Epithelial cell of prostate (primary cell): ENCODE measurements around the gene RASL10B.
"Not testable (repeated sequence)": the region's sequence is repeated elsewhere in the genome, so short reads cannot be mapped to it uniquely, and the experiment has no call there.

Experiments used
- DNase-seq: peaks from one replicate; pipeline ENCODE4 v3.0.0-alpha.2; 2011; ENCODE audit warnings: low read depth, low spot score
- H3K27ac ChIP-seq: fragments of 450-650 bp; 2 replicates; pipeline ENCODE4 v1.5.1; 2017; ENCODE audit warnings: mild to moderate bottlenecking

Gene RASL10B

DNA sequence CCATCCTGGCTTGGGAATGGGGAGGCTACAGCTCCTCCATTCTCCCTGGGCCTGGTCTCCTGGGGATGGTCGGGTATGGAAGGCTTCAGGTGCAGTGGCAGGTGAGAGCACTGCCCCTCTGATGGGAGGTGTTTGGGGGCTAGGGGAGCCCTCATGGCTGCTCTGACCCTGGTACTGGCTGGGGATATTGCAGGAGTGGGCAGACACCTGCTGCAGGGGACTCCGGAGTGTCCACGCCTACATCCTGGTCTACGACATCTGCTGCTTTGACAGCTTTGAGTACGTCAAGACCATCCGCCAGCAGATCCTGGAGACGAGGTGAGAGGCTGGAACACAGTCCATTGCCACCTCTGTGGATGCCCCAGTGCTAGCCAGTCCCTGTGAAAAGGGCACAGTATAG is 8.8 kb downstream of the RASL10B start:
- no peak for DNase-seq
- H3K27ac ChIP-seq, result no peak overlapping the region

DNA sequence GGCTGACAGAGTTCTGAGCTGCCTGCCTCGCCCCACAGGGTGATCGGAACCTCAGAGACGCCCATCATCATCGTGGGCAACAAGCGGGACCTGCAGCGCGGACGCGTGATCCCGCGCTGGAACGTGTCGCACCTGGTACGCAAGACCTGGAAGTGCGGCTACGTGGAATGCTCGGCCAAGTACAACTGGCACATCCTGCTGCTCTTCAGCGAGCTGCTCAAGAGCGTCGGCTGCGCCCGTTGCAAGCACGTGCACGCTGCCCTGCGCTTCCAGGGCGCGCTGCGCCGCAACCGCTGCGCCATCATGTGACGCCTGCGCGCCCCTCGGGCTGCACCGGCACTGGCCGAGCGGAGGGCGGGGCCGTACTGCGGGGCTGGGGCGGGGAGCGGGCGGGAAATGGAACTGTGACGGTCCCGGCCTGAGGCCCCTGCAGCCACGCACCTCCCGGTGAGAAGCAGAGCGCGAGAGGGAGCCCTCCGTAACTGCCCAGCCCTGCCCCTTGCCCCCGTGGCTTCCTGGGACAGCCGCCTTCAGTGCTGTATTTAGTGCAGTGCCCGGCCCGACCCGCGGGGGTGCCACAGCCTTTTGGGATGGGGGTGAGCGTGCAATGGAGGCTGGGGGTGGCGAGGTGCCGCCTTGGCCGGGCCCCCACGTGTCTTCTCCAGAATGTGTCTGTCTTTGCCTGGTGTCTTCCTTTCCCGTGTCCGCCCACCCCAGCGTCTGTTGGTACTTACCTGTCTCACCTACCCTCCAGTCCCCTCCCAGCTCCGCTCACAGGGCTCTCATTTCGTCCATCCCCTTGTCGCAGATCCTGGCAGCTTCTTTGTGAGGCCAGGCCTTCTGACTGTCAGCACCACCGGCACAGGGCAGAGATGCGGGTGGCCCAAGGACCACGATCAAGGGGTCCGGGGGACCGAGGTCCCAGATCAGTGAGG is 9.8 kb downstream of the RASL10B start:
- no peak for DNase-seq
- H3K27ac ChIP-seq, result no peak overlapping the region

DNA sequence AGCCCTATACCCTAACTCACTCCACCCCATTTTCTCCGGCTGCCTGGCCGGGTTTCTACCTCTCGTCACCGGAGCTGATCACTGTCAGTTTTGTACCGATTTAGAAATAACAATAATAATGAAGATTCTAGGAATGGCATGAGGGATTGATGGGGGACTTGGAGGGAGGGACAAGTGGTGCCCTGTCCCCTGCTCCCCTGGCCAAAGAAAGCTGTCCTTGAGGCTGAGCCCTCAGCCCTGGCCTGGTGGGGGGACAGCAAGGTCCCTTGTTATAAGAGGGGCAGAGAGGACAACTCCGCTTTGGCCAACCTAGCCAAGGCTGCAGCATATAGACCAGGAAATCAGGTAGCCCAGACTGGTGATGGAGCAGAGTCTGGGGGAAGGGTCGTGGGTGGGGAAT is 11.1 kb downstream of the RASL10B start:
- H3K27ac ChIP-seq, result no peak overlapping the region
- no peak for DNase-seq

DNA sequence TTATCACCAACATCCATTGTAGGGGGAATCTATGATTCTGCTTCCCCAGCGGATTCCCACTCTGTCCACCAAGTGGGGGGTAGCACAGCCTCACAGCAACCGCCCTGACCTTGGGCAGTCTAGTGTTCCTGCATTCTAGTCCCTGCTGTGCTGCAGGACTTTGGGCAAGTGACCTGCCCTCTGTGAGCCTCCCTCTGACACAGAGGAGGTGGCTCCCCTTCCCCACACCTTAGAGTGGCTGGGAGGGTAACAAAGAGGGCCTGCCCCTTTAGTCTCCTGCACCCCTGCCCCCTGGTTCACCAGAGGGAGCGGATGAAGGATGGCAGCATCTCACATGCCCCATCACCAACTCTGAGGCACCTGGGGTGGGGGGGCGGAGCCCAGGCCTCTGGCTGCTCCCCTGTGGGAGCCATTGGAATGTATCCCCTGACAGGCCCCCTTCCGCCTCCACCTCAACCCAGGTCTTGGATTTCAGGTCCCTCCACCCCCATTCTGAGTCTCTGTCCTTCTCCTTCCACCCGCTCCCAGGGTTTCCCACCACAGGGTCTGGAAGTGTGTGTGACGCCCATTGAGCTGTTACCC is 11.5 kb downstream of the RASL10B start:
- H3K27ac ChIP-seq, result no peak overlapping the region
- no peak for DNase-seq

DNA sequence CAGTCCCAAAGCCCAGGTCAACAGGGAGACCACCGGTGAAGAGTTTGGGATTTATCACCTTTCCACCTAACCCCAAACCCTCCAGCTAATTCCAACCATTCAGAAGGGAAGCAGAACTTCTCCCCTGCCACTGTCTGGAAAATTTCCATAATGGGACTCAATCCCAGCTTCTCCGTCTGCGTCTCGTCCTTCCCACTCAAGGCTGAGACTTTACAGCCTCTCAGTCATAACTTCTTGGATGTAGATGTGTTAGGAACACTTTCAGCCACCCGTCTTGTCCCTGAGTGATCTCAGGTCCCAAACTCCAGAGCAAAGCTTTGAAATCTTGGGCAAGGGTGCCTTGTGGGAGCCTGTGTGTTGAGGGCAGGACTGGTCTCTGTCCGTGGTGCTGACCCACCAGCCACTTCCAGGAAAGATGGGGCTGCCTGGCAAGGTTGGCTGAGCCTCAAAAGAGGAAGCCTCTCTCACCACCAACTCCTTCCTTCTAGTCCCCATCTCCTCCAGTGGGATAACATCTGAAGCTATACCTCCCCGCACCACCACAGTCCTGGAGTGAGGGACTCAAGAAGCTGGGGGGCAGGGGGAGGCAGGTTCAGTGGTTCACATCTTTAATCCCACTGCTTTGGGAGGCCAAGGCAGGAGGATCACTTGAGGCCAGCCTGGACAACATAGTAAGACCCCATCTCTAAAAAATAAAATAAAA is 12.3 kb downstream of the RASL10B start:
- no peak overlapping the region for H3K27ac ChIP-seq
- no peak for DNase-seq

DNA sequence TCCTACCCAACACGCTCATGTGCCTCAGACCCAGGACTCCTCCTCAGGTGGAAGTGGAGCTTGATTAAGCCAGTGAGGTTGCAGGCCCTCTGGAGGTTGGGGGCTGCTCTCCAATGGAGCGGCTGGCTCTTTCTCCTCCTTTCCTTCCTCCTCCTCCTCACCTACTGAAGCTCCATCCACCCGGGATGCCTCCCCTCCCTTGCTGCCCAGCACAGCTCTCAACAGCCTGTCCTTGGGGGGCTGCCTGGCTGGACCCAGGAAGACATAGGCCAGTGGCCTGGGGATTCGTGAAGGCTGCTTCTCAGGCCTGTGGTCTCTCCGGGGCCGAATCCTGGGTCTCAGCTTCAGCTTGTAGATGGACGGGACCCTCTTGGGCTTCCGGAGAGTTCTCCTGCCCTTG is 13.4 kb downstream of the RASL10B start:
- no peak overlapping the region for H3K27ac ChIP-seq
- no peak for DNase-seq

DNA sequence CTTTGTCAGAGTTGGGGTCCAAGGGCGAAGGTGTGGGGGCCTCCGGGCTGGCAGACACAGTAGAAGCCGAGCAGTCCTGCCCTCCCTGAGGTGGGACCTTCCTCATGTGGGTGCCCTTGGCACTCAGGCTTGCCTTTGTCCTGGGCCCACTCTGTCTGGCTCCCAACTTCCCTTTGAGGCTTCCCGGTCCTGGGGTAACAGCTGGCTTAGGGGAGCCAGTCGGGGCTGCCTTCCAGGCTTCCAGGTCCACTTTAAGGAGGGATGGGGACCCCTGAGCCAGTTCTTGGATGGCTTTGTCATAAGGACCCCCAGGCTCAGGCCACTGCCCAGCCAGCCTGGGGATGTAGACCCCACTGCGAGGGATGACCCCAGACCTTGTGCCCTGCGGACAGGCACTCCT is 13.8 kb downstream of the RASL10B start:
- H3K27ac ChIP-seq, result no peak overlapping the region
- no peak for DNase-seq

DNA sequence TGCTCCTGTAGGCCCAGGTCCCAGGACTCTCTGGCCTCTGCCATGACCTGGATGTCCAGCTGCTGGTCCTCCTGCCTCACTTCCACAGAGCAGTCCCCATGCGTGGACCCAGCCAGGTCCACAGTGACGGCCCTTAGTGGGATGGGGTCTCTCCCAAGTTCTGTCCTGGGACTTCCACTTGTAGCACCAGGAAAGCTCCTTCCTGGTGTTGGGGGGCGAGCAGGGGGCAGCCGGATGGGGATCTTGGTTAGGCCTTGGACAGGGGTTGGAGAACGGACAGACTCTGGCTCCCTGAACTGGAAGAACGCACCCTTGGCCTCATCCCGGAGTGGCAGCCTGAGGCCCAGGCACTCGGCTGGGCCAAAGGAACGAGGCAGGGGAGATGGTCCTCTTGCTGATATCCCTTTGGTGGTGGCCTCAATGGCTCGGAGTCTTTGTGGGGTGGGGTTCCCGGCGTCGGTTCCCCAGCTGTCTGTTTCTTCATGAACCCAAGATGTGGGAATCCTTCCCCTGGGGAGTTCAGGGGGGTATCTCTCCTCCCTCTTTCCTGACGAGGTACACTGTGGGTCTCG is 14.4 kb downstream of the RASL10B start:
- H3K27ac ChIP-seq, result no peak overlapping the region
- DNase-seq, result no peak

DNA sequence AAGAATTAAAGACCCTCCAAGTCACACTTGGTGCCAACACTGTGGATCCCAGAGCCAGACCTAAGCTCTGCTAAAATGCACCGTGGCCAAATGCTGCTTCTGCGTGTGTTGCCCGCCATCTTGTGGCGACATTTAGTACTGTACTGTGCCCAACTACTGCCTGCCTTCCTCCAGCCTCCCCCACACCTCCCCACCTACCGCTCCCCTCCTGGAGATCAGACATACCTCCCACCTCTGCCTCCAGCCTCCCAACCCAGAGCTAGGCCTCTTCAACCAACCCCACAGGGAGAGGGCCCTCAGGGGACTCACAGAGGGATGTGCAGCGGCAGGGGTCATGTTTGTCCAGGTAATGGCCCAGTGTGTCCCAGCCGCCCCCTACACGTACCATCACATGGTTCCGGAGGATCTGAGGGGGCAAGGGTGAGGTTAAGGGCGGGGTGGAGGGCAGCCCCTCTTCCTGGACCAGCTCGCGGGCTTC is 16.1 kb downstream of the RASL10B start:
- DNase-seq, result no peak
- no peak overlapping the region for H3K27ac ChIP-seq

DNA sequence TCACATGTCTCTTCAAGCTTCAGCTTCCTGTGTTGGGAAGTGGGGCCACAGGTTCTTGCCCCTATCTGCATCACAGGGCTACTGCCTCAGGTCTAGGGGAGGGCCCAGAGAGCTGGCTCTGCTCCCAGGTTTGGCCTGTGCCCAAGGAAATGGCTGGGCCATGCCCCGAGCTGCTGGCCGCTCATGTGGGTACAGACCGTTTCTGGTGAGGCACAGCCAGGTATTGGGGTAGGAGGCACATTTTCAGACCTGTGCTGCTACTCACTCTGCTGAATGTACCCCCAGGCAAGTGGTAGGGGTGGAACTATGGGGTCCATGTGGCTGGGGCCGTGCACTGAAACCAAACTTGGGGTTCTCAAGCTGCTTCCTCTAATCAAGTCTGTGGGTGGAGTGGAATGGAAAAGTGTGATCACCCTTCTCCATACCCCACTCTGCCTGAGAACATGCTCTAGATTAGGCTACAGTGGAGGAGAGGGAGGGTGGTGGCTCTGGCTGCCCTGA is 17.0 kb downstream of the RASL10B start:
- no peak overlapping the region for H3K27ac ChIP-seq
- no peak for DNase-seq

DNA sequence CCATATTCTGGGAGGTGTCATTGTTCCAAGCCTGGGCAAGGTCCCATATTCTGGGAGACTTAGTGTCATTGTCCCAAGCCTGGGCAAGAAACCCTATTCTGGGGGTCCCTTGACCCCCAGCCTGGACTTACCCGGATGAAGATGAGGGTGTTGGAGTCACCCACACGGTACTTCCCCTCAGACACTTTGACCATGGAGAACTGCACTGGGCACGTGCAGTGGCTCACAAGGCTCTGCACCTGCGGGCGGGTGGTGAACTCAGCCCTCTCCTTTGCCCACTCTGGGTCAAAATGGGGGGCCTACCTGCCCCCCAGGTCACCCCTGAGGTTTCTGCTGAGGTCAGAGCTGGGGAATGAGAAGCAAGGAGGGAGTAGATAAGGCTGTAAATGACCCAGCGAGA is 17.5 kb downstream of the RASL10B start:
- no peak for DNase-seq
- H3K27ac ChIP-seq, result no peak overlapping the region

DNA sequence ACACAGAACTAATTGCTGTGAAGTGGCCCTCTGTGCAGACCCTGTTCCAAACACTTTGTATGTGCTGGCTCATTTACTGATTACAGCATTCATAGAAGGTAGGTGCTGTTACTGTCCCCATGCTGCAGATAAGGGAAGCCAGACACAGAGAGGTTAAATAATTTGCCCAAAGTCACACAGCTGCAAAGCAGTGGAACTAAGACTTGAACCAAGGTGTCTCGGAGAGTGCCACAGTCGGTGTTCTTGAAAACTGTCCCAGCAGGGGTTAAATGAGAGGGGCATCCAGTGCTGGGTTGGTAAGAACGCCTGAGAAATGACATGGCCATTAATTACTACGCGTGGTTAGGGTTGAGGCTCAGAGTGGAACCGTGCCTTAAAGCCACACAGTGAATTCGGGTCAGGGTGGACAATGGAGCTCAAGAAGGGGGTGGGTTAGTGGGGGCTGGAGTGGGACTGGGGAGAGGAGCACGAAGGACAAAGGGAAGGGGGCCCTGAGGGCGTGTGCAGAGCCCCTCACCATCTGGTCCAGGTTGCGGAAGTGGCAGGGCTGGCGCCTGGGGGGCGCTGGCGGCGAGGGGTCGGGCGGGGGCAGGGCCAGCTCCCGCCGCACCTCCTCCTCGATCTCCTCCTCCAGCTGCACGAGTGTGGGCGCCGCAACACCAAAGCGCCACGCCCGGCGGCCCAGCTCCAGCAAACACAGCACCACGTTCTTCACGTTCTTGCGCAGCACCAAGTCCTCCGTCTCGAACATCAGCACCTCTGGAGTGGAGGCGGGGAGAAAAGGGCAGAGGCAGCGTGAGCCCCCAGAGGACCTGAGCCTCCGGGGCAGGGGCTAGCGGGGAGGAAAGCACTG is 18.3 kb downstream of the RASL10B start:
- H3K27ac ChIP-seq, result no peak overlapping the region
- DNase-seq, result no peak

DNA sequence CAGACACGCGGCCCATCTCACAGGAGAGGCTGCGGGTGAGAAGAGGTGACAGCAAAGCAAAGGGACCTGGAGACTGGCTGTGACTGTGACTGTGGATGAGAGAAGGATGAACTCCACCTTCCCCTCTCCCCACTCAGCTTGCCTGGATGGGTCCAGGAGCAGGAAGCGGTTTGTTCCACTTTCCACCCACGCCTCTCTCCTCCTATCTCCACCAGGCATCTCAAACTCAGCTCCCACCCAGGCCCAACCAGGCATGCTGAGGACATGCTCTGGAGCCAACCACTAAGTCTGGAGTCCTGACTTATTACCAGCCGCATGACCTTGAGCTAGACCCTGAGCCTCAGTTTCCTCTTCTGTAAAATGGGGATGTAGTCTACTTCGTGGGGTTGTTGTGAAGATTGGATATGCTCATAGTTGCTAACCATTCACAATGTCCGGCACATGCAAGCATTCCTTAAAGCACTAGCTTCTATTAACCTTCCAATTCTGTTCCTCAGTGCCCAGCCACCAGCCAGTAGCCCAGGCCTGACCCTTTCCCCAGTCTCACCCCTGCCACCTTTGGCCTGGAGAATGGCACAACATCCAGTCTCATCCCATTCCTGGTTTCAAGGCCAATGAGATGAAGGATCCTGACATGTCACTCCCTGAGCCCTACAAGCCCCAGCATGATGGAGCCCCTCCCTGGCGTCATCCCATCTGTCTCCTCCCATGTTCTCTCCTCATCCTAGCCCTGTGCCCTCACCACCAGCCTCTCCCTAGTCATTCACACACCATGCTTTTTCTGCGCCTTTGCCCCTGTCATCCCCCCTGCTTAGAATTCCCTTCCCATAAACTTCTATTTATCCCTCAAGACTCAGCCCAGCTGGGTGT is 19.3 kb downstream of the RASL10B start:
- no peak for DNase-seq
- no peak overlapping the region for H3K27ac ChIP-seq

DNA sequence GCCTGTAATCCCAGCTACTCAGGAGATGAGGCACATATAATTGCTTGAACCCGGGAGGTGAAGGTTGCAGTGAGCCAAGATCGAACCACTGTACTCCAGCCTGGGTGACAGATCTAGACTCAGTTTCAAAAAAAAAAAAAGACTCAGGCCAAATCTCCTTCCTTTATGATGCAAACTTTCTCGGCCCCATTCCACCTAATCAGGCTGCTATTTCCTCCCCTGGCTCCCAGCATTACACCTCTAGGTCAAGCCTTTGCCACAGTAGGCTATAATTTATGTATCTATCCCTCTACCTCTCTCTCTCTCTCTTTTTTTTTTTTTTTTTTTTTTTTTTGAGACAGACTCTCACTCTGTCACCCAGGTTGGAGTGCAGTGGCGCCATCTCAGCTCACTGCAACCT is 20.1 kb downstream of the RASL10B start:
- H3K27ac ChIP-seq, DNase-seq: not testable (repeated sequence)

DNA sequence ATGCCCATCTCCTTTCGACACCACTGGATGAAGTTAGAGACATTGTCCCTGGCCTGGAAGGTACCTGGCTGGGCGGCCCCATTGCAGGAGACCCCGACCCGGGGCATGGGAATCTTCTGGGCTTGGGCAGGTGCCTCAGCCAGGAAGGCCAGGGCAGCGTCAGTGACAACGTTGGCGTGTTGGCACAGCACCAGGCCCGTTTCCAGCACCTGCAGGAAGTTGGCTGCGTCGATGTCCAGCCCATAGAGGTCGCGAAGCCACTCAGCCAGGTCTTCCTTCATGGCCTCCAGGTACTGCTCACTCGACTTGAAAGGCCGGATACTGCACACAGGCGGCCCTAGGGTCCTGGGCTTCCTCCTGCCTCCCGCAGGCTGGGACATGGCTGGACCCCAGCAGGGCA is 21.0 kb downstream of the RASL10B start:
- no peak overlapping the region for H3K27ac ChIP-seq
- DNase-seq, result no peak

DNA sequence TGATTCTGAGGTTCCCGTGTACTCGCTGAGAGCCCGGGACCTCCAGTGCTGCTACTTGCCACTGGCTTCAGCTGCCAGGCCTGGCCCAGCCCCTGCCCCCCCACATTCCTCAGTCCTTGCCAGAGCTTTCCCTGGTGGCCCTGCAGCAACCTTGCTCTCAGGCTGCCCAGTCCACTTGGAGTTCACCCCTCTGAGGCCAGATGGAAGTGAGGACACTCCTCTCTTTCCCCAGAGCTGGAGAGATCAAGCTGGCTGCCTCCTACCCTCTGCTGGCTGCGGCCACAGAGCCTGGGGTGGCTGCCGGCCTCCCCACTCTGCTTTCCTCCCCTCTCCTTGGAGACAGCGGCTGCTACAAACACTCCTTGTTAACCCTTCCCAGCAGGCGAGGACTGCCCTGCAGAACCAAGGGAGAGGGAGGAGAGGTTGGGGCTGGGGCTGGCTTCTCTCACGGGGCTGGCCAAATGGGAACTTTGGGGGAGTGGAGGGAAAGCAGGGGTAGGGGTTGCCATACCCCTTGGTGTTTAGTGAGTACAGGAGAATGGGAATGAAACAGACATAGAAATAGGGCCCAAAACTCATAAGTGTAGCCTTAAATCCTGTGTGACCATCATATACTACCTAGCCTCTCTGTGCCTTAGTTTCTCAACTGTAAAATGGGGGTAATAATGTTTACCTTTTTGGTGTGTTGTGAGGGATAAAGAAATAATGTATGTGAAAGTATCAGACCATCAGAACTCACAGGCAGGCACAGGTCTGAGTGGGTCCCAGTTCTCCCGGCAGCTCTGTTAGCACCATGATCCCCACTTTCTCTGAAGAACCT is 21.7 kb downstream of the RASL10B start, which contains the start of gene GAS2L2:
GAS2L2 (minus strand) TSS at position 295 of the 820 bp plus-strand sequence. CDS start 389 bp downstream, outside the sequence.
- DNase-seq, result no peak
- no peak within 1 kb of the TSS for H3K27ac ChIP-seq

DNA sequence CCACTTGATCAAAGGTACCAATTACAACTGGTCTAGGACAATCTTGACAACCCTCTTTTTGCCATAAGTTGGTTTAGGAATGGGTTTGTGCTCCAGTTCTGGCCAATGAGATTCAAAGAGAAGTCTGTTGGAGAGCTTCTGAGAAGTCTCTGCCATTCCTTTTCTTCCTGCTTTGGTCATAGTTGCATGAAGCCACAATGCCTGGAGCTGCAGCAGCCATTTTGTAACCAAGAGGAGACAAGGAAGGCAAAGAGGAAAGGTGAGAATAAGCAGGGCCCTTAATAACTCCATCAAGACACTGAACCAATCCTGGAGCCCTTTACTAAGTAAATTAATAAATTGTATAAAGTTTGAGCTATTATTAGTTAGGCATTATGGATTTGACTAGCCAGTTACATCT is 25.8 kb downstream of the RASL10B start:
- no peak for DNase-seq

DNA sequence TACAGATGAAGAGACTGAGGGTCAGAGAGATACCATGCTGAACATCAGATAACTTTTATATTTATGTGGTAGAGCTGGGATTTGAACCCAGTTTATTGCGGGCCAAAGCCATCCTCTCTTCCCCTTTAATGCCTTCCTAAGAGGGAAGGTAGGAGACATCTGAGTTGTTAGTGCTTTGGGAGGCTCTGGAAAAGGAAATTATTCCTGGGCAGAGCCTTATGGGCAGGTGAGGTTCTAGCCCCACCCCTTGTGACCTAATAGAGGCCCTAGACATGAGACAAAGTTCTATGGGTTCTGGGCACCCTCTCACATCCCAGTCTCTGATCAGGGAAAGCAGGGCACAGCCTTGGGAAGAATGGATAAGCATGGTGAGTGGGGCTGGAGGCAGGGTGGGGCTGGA is 29.1 kb downstream of the RASL10B start, which contains the start of gene C17orf50:
C17orf50 (plus strand) TSS at position 301 of the 400 bp plus-strand sequence; CDS start at position 356, 55 bp downstream.
- DNase-seq, result no peak
- no peak within 1 kb of the TSS for H3K27ac ChIP-seq

More for the DNA sequence above, 25.8 kb downstream of the RASL10B start:
- H3K27ac ChIP-seq, result no peak overlapping the region
